HEK293T (cell line): ENCODE data around the gene RPUSD1.

ENCODE experiments used
- CTCF ChIA-PET: fragments of 350-600 bp; formaldehyde crosslinking; extraction: SDS; loops from one replicate; lab custom pipeline; 2021; ENCODE audit warnings: antibody characterized with exemption, inconsistent platforms; lab: Yijun Ruan, JAX
- POLR2A ChIA-PET: fragments of 350-600 bp; formaldehyde crosslinking; extraction: SDS; loops from one replicate; lab custom pipeline; 2020; ENCODE audit warnings: antibody characterized with exemption, inconsistent platforms; lab: Yijun Ruan, JAX
- DNase-seq: peaks from one replicate; pipeline ENCODE4 v3.0.0; 2012; ENCODE audit warnings: mixed read lengths; ENCODE audit errors: extremely low spot score
- ARNT ChIP-seq: fragments of 450-650 bp; IDR thresholded peaks from 2 replicates; pipeline ENCODE4 v1.6.1; 2017; ENCODE audit warnings: mild to moderate bottlenecking
- BHLHE40 ChIP-seq: fragments of 450-650 bp; IDR thresholded peaks from 2 replicates; pipeline ENCODE4 v1.6.1; 2016; ENCODE audit warnings: mild to moderate bottlenecking, moderate library complexity, borderline replicate concordance
- CTBP1 ChIP-seq: fragments of 450-650 bp; IDR thresholded peaks from 2 replicates; pipeline ENCODE4 v1.6.1; 2016; ENCODE audit warnings: borderline replicate concordance
- ELF4 ChIP-seq: fragments of 450-650 bp; IDR thresholded peaks from 2 replicates; pipeline ENCODE4 v1.6.1; 2017; ENCODE audit warnings: antibody characterized with exemption
- FOXA1 ChIP-seq: fragments of 450-650 bp; IDR thresholded peaks from 2 replicates; pipeline ENCODE4 v1.6.1; 2016; ENCODE audit warnings: mild to moderate bottlenecking
- FOXK2 ChIP-seq: fragments of 450-650 bp; IDR thresholded peaks from 2 replicates; pipeline ENCODE4 v1.6.1; 2016; ENCODE audit warnings: mild to moderate bottlenecking
- FOXM1 ChIP-seq: fragments of 450-650 bp; IDR thresholded peaks from 2 replicates; pipeline ENCODE4 v1.6.1; 2017; ENCODE audit warnings: mild to moderate bottlenecking, borderline replicate concordance
- HDGF ChIP-seq: fragments of 450-650 bp; IDR thresholded peaks from 2 replicates; pipeline ENCODE4 v1.6.1; 2017; ENCODE audit warnings: antibody characterized with exemption, borderline replicate concordance
- L3MBTL2 ChIP-seq: fragments of 450-650 bp; conservative IDR thresholded peaks from 2 replicates; pipeline ENCODE4 v1.6.1; 2016; ENCODE audit warnings: mild to moderate bottlenecking
- LEF1 ChIP-seq: fragments of 450-650 bp; IDR thresholded peaks from 2 replicates; pipeline ENCODE4 v1.6.1; 2017; ENCODE audit warnings: mild to moderate bottlenecking, borderline replicate concordance
- NFRKB ChIP-seq: fragments of 450-650 bp; IDR thresholded peaks from 2 replicates; pipeline ENCODE4 v1.6.1; 2016; ENCODE audit warnings: mild to moderate bottlenecking, moderate library complexity
- SP1 ChIP-seq: fragments of 450-650 bp; IDR thresholded peaks from 2 replicates; pipeline ENCODE4 v1.6.1; 2017
- SUZ12 ChIP-seq: fragments of 450-650 bp; IDR thresholded peaks from 2 replicates; pipeline ENCODE4 v1.6.1; 2016; ENCODE audit warnings: mild to moderate bottlenecking
- TARDBP ChIP-seq: fragments of 450-650 bp; IDR thresholded peaks from 2 replicates; pipeline ENCODE4 v1.6.1; 2016
- ZNF384 ChIP-seq: fragments of 450-650 bp; IDR thresholded peaks from 2 replicates; pipeline ENCODE4 v1.6.1; 2016
- TF ChIP-seq, protein P1 (sequence below): fragments of 450-650 bp; IDR thresholded peaks from 2 replicates; pipeline ENCODE4 v1.6.1; 2016

The RPUSD1 gene

DNA sequence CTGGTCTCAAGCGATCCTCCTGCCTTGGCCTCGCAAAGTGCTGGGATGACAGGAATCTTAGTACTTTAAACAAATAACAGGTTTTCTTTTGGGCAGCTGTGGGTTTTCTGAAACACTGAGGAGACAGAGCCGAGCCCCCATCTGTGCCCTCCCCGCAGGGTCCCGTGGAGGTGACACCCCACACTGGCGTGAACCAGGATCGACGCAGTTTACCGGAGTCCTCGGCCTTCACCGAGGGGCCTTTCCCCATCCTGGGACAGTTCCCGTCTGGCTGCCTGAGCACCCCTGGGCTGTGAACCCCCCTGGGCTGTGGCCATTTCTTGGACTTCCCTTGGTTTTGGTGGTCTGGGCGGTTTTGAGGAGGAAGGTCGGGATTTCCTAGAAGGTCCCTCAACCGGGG is 27.7 kb upstream of the RPUSD1 start:
- no peak for DNase-seq
- TF ChIP-seq BHLHE40 (no peak), SUZ12 (no peak), FOXK2 (no peak), CTBP1 (no peak), NFRKB (no peak), SP1 (no peak), HDGF (no peak), FOXM1 (no peak)
- TF ChIP-seq, protein P1, sequence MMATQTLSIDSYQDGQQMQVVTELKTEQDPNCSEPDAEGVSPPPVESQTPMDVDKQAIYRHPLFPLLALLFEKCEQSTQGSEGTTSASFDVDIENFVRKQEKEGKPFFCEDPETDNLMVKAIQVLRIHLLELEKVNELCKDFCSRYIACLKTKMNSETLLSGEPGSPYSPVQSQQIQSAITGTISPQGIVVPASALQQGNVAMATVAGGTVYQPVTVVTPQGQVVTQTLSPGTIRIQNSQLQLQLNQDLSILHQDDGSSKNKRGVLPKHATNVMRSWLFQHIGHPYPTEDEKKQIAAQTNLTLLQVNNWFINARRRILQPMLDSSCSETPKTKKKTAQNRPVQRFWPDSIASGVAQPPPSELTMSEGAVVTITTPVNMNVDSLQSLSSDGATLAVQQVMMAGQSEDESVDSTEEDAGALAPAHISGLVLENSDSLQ: no peak
- ChIA-PET CTCF (no interaction called here), POLR2A (no interaction called here)

DNA sequence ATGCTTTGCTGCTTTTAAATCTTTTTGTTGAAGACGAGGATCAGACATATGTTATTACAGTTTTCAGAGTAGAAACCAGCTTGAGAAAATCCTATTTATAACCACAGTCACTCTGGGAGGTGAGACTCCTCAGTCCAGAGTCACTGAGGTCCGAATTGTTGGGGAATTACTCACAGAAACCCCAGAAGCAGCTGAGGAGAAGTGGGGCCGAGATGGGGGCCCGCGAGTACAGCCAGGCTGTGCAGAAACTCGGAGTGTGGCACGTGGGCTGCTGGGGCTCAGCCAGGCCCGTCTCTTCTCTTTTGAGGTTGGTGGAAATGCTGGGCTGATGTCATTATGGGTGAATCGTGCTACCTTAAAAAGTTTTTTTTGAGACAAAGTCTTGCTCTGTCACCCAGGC is 26.8 kb upstream of the RPUSD1 start:
- ChIA-PET POLR2A (no interaction called here), CTCF (no interaction called here)

DNA sequence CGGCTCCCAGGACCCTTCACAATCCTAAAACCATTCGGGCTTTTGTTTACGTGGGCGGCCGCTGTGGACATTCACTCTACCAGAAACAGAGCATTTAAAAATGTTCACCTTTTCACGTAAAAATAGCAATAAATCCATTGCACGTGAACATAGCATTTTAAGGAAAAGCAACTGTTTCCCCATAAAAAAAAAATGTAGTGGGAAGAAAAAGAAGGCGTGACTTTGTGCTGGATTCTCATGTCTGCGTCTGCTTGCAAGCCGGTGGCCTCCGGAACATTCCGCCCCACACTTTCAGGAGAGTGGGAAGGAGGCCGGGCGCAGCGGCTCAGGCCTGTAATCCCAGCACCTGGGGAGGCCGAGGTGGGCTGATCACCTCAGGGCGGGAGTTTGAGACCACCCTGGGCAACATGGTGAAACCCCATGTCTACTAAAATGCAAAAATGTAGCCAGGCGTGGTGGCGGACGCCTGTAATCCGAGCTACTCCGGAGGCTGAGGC is 25.8 kb upstream of the RPUSD1 start:
- TF ChIP-seq NFRKB: no peak
- TF ChIP-seq SUZ12: no peak
- no peak for TF ChIP-seq FOXA1
- no peak for TF ChIP-seq TARDBP
- TF ChIP-seq ELF4: no peak
- DNase-seq: no peak
- ChIA-PET POLR2A (no interaction called here), CTCF (no interaction called here)

More for the DNA sequence above, 26.8 kb upstream of the RPUSD1 start:
- no peak for DNase-seq
- TF ChIP-seq SUZ12: no peak
- TF ChIP-seq, protein P1: no peak
- no peak for TF ChIP-seq ZNF384
- no peak for TF ChIP-seq HDGF
- no peak for TF ChIP-seq FOXM1
- TF ChIP-seq BHLHE40: no peak
- no peak for TF ChIP-seq FOXK2
- TF ChIP-seq ELF4: no peak
- TF ChIP-seq TARDBP: no peak

DNA sequence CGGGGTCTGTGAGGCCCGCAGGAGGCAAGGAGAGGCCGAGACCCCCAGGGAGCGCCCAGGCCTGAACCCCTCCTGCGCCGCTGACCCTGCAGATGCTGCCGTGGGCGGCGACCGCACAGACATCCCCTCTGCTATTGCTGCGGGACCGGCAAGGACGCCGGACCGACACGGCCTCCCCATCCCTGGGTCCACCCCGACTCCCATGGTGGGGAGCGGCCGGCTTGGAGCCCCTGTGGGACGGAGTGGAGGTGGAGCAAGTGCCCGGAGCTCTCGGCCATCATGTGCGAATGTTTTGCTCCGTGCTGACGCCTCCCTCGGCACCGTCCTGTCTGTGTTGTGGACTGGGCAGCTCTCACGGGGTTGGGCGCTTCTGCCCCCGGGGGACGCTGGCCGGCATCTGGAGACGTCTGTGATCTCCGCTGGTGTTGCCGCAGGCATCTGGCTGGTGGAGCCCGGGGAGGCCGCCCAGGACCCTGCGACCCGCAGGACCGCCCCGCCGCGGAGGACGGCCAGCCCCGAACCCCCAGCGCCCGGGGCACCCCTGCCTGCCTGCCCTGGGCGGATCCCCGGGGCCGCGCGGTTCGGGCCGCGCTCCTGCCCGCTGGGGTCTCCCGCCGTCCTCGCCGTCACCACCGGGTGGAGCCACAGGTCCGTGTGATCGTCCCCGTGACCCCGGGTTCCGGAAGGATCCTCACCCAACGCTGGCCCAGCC is 25.2 kb upstream of the RPUSD1 start:
- POLR2A ChIA-PET: no interaction called here
- CTCF ChIA-PET: no interaction called here
- no peak for TF ChIP-seq SUZ12
- TF ChIP-seq FOXM1: no peak
- DNase-seq: peak; percentile 81

DNA sequence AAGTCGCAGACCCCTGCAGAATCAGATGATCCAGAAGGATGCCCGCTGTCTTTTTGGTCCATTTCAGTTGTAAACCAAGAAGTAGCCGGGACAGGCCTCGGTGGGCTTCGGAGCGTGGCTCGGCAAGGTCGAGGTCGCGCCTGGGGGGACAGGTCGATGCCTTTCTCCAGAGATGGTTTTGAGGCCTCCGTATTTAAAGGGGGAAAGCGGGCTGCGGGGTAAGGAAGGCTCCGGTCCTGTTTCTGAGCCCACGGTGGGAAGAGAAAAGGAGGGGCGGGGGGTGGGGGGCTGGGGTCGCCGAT is 19.9 kb upstream of the RPUSD1 start:
- TF ChIP-seq, protein P1: no peak
- no peak for TF ChIP-seq ZNF384
- no peak for TF ChIP-seq CTBP1
- TF ChIP-seq SUZ12: no peak
- TF ChIP-seq L3MBTL2: no peak
- no peak for TF ChIP-seq ELF4
- TF ChIP-seq FOXK2: no peak
- no peak for TF ChIP-seq TARDBP
- TF ChIP-seq BHLHE40: no peak
- TF ChIP-seq LEF1: no peak
- no peak for TF ChIP-seq SP1
- TF ChIP-seq HDGF: no peak
- TF ChIP-seq NFRKB: no peak
- no peak for TF ChIP-seq FOXA1
- no peak for TF ChIP-seq ARNT
- ChIA-PET CTCF (interaction anchor here (0.5 kb wide), 1 partner anchor 898 kb away, joined by 3 read pairs; the partner anchor contains the start of gene MAPK8IP3), POLR2A (no interaction called here)
- no peak for DNase-seq

DNA sequence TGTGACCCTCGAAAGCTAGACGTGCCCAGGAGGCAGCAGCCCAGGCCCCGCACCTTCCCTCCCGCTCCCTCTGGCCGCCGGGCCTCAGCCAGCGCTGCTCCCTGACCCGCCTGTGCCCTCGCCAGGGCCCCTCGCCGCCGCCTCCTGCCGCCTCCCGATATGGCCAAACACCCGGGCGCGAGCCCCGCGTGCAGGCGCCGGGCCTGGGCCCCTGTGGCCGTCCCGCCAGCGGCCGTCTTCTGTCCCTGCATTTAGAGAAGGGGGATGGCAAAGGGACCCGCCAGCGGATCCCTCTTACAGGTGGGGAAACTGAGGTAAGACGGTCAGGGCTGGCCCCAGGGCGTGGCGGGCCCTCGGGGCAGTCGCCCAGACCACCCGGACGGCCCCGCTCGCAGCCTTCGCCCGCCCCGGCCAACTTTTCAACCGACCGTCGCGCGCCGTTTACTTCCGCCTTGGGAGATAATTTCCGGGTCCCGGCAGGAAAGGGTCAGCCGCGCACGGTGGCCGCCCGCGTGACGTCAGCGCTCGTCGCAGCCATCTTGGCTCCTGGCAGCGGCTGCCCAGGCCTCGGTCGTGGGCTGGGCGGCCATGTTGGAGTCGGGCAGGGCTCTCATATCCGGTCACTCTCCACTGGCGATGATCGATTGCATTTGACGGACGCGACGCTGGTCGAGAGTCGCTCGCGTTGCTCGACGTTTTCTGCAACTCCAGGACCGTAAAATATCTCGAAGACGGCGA is 19.3 kb upstream of the RPUSD1 start:
- POLR2A ChIA-PET: interaction anchor here (1.0 to 1.1 kb wide), 2 partner anchors 19 to 92 kb away, joined by 3 to 9 read pairs; partner anchors contain the start of genes CHTF18 and RPUSD1
- peak; percentile 96 for DNase-seq
- TF ChIP-seq ELF4 (peak; percentile 91), NFRKB (no peak), L3MBTL2 (peak; percentile 88), LEF1 (no peak), HDGF (no peak)
- TF ChIP-seq, protein P1: peak; percentile 94
- CTCF ChIA-PET: no interaction called here
